Epithelial cell of prostate (primary cell): ENCODE measurements around the gene FUT2.
"Not testable (repeated sequence)": the region's sequence is repeated elsewhere in the genome, so short reads cannot be mapped to it uniquely, and the experiment has no call there.

Source experiments
- DNase-seq: peaks from one replicate; pipeline ENCODE4 v3.0.0-alpha.2; 2011; ENCODE audit warnings: low read depth, low spot score
- H3K27ac ChIP-seq: fragments of 450-650 bp; 2 replicates; pipeline ENCODE4 v1.5.1; 2017; ENCODE audit warnings: mild to moderate bottlenecking

FUT2 gene

DNA sequence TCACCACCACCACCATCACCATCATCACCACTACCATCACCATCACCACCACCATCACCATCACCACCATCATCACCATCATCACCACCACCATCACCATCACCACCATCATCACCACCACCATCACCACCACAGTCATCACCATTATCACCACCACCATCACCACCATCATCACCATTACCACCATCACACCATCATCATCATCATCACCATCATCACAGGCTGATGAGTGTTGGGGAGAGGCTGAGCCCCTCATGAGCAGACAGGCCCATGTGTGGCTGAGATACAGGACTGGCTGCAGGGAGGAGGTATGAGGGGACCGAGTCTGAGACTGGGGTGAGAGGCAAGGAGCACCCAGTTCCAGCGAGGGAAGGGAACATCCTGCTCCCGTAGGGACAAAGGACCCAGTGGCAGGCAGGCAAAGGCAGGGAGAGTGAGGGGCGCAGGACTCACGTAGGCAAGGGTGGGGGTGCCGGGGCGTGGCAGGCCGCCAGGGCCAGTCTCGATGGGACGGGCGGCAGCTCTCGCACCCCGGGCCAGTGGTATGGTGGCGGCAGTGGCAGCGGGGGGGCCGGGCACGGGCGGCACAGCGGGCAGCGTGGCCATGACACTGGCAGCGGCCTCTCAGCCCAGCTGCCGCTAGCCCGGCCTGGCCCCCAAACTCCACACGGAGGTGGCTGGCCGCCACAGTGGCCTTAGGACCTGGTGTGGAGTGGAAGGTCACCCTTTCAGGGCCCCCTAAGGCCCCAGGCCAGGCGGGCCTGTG is 25.7 kb upstream of the FUT2 start:
- no peak overlapping the region for H3K27ac ChIP-seq
- no peak for DNase-seq

DNA sequence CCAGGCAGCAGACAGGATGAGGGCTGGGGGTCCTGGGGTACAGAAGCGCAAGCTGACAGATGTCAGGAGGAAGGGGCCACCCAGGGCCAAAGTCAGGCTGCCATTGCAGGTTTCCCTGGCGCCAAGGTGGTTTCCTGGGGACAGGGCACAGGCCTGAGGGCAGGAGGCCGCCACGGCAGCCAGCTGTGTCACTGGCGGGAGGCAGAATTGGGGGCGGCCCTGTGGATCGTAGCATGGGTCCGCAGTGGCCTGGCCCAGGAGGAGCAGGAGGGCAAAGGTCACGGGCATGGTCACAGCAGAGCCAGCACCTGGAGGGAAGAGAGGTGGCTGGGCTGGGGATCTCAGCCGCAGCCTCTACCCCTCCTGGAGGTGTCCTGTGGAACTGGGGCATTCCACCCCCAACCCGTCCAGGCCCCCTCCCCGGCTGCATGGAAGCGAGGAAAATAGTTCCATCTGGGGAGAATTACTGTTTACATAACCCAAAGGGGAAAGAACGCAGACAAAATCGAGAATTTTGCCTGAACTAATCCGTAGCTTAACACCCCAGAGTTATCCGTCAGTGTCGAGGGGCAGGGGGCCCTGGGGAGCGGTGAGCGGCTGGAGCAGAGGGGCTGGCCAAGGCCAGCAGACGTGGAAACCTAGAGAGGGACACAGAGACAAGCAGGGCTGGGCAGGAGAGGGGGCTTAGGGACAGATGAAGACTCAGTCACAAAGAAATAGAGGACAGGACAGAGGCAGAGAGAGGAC is 24.9 kb upstream of the FUT2 start:
- DNase-seq = no peak
- no peak overlapping the region for H3K27ac ChIP-seq

DNA sequence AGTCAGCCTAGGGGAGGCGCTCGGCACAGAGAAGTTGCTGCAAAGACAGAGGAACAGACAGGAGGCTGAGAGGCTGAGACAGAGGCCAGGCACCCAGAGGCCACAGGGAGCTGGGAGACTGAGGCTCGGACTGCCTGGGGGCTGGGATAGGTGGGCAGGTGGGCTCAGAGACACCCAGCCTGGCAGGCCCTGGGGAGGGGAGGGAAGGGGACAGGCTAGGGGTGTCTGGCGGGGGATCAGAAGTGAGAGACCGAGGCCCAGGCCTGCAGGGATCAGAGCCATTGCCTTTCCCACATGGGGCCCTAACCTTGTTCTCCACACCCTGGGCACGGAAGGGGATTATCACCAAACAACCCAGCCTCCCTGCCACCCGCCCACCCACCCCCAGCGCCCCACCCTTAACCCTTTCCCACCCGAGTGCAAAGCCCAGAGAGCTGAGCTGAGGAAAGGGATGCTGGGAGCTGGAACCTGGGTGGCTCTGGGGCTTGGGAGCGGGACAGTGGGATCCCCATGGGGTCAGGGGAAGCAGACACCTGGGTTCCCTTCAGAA is 24.2 kb upstream of the FUT2 start:
- H3K27ac ChIP-seq = no peak overlapping the region
- DNase-seq = no peak

- no peak within 1 kb of the TSS for H3K27ac ChIP-seq
Measured at GRCh38 chr19:48672994-48673393, 22.8 kb upstream of the FUT2 start, which contains the start of gene NTN5. NTN5 (minus strand) TSS chr19:48673017; CDS start chr19:48670986, 2,031 bp downstream.

DNA sequence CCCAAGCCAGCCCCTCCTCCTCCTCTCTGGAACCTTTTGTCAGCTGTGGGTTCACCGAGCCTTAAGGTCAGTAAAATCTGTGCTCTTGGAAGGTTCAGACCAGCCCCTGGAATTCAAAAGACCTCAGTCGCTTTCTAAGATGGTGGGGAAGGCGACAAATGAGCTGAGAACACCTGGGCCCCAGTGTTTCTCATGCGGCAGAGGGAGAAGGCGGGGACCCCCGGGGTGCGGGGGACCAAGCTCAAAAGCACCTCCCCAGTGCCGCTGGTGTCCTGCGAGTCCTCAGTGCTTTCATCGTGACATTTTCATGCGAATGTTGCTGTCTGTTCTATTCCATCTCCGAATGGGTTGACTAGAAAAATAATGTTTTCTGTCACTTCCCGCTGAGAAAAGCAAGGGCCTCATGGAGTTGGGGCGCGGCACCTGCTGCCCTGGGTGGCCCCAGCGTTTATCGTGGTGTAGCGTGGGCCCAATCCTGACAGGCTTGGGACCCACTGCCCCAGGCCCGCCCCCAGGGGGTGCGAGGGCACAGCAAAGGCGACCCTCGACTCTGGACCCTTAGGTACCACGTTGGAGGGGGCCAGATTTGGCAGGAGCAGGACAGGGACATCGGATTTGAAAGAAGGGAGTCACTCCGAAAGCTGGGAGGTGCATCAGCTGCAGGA is 22.2 kb upstream of the FUT2 start:
- H3K27ac ChIP-seq = no peak overlapping the region
- DNase-seq = no peak

More at GRCh38 chr19:48672994-48673393, 22.8 kb upstream of the FUT2 start, which contains the start of gene NTN5:
- no peak for DNase-seq

GRCh38 chr19:48674216-48674809 is 21.5 kb upstream of the FUT2 start:
- H3K27ac ChIP-seq = no peak overlapping the region

DNA sequence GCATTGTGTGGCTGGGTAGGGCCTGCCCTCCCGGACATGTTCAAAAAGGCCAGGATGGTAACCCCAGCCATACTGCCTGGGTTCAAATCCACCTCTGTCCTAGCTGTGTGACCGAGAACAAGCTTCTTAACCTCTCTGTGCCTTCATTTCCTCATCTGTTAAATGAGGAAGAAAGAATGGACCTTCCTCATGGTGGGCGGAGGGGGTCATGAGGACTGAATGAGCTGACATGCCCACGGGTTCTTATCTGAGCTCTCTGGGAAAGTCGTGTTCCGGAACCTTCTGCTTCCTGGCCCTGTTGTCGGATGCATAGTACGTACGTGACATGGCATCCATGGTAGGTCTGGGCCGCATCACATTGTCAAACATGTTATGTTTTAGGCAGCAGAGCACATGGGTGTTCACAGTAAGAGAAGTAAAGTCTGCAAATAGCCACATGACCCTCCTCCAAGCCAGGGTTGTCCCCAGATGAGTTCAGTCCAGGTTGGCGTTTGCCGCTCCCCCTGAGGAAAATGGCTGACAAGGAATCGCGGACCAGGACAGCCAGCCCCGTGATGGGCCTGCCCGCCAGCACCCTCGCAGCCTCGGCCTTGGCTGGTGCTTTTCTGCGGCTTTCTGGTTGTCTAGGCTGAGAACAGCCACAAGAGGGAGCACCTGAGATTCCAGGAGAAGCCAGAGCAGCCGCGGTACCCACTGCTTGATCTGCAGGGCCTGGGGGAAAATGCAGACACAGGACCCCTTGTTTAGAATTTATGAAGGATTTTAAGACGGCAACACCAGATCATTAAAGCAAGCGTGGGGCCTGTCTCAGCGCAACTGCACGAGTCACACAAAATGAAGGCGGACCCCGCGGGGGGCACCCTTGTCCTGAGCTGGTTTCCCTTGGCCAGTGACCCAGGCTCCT is 20.6 kb upstream of the FUT2 start:
- DNase-seq = no peak
- H3K27ac ChIP-seq = no peak overlapping the region

More at GRCh38 chr19:48674216-48674809, 21.5 kb upstream of the FUT2 start:
- DNase-seq = no peak

- no peak for DNase-seq
- no peak overlapping the region for H3K27ac ChIP-seq
Measured at GRCh38 chr19:48676487-48676886, 19.3 kb upstream of the FUT2 start.

- DNase-seq = peak; percentile 55
Measured at GRCh38 chr19:48676887-48677286, 18.9 kb upstream of the FUT2 start.

GRCh38 chr19:48678201-48678600 is 17.6 kb upstream of the FUT2 start:
- H3K27ac ChIP-seq = no peak overlapping the region
- DNase-seq = no peak

More at GRCh38 chr19:48676887-48677286, 18.9 kb upstream of the FUT2 start:
- no peak overlapping the region for H3K27ac ChIP-seq

DNA sequence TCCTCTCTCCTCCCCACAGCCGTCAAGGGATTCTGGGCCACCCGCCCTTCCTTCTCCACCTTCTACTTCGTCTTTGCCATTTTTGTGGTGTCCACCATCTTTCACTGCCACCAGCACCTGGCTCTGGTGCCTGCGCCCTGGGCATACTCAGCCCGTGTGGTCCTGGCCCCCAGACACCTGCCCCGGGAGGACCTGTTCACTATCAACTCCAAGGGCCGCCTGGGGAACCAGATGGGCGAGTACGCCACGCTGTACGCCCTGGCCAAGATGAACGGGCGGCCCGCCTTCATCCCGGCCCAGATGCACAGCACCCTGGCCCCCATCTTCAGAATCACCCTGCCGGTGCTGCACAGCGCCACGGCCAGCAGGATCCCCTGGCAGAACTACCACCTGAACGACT is 15.8 kb upstream of the FUT2 start:
- DNase-seq, H3K27ac ChIP-seq: not testable (repeated sequence)

GRCh38 chr19:48680436-48681126 is 15.2 kb upstream of the FUT2 start:
- DNase-seq = no peak
- H3K27ac ChIP-seq = no peak overlapping the region

DNA sequence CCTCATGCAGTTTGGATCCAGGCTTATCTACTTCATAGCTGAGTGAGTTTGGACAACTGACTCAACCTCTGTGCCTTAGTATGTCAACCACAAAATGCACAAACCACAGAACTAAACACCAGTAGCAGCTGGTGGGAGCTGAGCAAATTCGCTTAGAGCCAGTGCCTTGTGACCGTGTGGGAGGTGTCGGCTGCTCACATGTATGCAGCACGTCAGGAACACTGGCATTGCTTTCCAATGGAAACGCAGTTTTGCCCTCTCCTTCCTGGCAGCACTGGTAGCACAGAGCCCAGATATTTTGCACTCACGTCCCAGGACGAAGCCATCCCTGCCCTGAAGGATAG is 14.7 kb upstream of the FUT2 start:
- no peak overlapping the region for H3K27ac ChIP-seq
- DNase-seq = no peak

GRCh38 chr19:48683349-48683748 is 12.4 kb upstream of the FUT2 start:
- H3K27ac ChIP-seq = no peak overlapping the region
- DNase-seq = no peak

GRCh38 chr19:48685583-48685982 is 10.2 kb upstream of the FUT2 start:
- no peak overlapping the region for H3K27ac ChIP-seq
- DNase-seq = no peak

DNA sequence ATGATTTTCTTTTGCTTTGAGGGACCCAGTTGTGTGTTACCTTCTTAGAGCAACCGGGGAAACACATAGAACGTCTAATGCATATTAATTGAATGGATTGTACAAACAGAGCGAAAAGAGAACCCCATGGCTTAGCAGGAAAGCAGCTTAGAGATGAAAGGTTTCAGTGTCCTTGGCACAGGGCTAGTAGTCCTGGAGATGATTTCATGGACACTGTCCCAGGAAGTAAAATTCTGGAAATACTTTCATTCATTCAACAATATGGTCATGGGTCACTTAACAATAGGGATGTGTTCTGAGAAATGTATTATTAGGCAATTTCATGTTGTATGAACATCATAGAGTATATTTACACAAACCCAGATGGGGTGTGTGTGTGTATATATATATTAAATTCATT is 9.7 kb upstream of the FUT2 start:
- no peak overlapping the region for H3K27ac ChIP-seq
- no peak for DNase-seq

- not testable (repeated sequence) for H3K27ac ChIP-seq, DNase-seq
Measured at GRCh38 chr19:48686637-48687036, 9.1 kb upstream of the FUT2 start.

DNA sequence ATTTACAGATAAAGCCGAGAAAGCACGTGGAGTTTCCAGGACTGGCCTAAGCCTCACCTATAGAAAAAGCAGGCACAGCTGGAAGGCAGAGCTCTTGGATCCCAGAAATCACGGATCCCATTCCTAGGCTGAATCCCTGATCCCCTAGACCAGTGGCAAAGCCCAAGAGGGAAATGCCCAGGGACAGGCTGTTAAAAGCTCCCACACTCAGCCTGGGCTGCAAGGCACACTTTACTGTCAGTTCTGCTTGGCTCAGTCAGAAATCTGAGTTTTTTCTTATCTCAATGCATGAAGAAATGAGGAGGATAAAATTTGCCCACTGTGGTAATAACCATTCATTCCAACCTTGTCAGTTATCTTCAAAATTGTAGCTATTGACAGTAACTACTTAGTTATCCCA is 8.0 kb upstream of the FUT2 start:
- H3K27ac ChIP-seq = no peak overlapping the region
- no peak for DNase-seq

GRCh38 chr19:48689449-48689848 is 6.3 kb upstream of the FUT2 start:
- H3K27ac ChIP-seq = no peak overlapping the region
- DNase-seq = no peak
